HFFc6 (cell line): ENCODE measurements around the gene SNRPA. TPM values are rescaled to one million over a fixed set of nuclear protein-coding genes. Genes with fewer than 3 reads are reported as not detected.
A peak's percentile ranks its signal among the peaks of the same experiment; 100 is the strongest.

Experiments used
- DNase-seq: peaks from one replicate; pipeline ENCODE4 v3.0.0-alpha.2; 2018
- H3K27ac Mint-ChIP-seq: 2 replicates; pipeline ENCODE4 v1.8.0; 2020; ENCODE audit warnings: mild to moderate bottlenecking, mixed read lengths
- H3K27me3 Mint-ChIP-seq: 2 replicates; pipeline ENCODE4 v1.8.0; 2021; ENCODE audit warnings: mild to moderate bottlenecking, moderate library complexity, mixed read lengths; ENCODE audit not compliant: insufficient read depth
- H3K36me3 Mint-ChIP-seq: 2 replicates; pipeline ENCODE4 v1.8.0; 2021; ENCODE audit warnings: low read depth, mixed read lengths
- H3K4me1 Mint-ChIP-seq: 2 replicates; pipeline ENCODE4 v1.8.0; 2020; ENCODE audit warnings: low read depth, mixed read lengths
- H3K4me3 Mint-ChIP-seq: 2 replicates; pipeline ENCODE4 v1.8.0; 2020; ENCODE audit warnings: mild to moderate bottlenecking, moderate library complexity, mixed read lengths
- H3K9me3 Mint-ChIP-seq: 2 replicates; pipeline ENCODE4 v1.8.0; 2020; ENCODE audit warnings: mild to moderate bottlenecking, mixed read lengths
- total RNA-seq, 6 experiments: library from RNA; stranded (reverse); fragmentation: NEBNext Ultra II Directional; extraction: Animal tissue kit (Norgen Biotek cat#: 25700); gene quantifications; 2 replicates in 1 of 6; 3 replicates in 5 of 6; pipeline ENCODE4 v1.2.3, GENCODE V29; 2021
- TF ChIP-seq, protein P1 (sequence below): fragments of 200-600 bp; sonication (generic); IDR thresholded peaks from 2 replicates; pipeline ENCODE4 v1.5.0; 2021; ENCODE audit warnings: antibody characterized with exemption, mild to moderate bottlenecking

Gene SNRPA
- total RNA-seq, 6 experiments from 2014 or later = 87.8 to 120 (median 104) TPM

DNA sequence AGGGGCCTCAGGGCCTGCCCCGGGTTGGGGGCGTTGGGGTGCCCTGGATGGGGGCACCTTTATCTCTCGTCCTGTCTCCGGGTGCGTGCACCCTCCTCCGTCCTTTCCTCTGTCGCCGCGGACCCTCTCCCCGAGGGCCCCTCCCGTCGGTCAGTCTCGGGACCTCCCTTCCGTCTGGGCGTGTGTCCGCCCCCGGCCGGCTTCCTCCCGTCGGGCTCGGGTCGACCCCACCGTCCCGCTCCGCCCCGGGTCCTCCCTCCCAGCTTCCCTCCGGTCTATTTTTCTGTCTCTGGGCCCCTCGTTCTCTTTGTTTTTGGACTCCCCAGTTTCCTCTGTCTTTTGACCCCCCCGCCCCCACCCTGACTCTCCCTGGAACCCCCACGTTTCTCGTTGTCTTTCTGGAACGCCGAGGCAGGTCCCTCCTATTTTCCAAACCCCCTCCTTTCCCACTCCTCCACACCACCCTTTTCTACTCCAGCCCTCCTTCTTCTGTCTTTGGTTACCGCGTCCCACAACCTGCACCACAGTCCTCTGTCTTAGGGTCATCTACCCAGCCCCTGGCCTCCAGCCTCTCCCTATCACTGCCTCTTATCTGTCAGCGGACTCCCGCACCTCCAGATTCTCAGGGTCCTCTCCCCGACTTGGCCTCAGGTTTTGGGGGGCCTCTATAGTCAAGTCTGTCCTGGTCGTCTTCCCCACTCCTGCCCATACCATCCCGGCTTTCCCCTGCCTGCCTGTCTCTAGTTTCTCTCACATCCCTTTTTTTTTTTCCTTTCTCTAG, 48.7 kb downstream of the SNRPA start:
- Mint-ChIP-seq H3K36me3 (peaks cover 11% of the 10 kb centered on the region), H3K4me3 (peak overlapping the region; percentile 97), H3K4me1 (peaks cover 52% of the 10 kb centered on the region), H3K27me3 (peaks cover 3% of the 10 kb centered on the region; the same call in 1 of the 2 replicates), H3K9me3 (no peaks in the 10 kb centered on the region), H3K27ac (peak overlapping the region; percentile 85)
- no peak for DNase-seq
- TF ChIP-seq, protein P1, sequence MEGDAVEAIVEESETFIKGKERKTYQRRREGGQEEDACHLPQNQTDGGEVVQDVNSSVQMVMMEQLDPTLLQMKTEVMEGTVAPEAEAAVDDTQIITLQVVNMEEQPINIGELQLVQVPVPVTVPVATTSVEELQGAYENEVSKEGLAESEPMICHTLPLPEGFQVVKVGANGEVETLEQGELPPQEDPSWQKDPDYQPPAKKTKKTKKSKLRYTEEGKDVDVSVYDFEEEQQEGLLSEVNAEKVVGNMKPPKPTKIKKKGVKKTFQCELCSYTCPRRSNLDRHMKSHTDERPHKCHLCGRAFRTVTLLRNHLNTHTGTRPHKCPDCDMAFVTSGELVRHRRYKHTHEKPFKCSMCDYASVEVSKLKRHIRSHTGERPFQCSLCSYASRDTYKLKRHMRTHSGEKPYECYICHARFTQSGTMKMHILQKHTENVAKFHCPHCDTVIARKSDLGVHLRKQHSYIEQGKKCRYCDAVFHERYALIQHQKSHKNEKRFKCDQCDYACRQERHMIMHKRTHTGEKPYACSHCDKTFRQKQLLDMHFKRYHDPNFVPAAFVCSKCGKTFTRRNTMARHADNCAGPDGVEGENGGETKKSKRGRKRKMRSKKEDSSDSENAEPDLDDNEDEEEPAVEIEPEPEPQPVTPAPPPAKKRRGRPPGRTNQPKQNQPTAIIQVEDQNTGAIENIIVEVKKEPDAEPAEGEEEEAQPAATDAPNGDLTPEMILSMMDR = no peak

DNA sequence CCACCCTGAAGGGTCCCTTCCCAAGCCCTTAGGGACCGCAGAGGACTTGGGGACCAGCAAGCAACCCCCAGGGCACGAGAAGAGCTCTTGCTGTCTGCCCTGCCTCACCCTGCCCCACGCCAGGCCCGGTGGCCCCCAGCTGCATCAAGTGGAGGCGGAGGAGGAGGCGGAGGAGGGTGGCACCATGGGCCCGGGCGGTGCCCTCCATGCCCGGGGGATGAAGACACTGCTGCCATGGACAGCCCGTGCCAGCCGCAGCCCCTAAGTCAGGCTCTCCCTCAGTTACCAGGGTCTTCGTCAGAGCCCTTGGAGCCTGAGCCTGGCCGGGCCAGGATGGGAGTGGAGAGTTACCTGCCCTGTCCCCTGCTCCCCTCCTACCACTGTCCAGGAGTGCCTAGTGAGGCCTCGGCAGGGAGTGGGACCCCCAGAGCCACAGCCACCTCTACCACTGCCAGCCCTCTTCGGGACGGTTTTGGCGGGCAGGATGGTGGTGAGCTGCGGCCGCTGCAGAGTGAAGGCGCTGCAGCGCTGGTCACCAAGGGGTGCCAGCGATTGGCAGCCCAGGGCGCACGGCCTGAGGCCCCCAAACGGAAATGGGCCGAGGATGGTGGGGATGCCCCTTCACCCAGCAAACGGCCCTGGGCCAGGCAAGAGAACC, 49.5 kb downstream of the SNRPA start:
- peak overlapping the region; percentile 85 for H3K27ac Mint-ChIP-seq
- peaks cover 59% of the 10 kb centered on the region for H3K4me1 Mint-ChIP-seq
- no peak for DNase-seq
- H3K4me3 Mint-ChIP-seq = peak overlapping the region; percentile 97
- H3K9me3 Mint-ChIP-seq = no peaks in the 10 kb centered on the region
- TF ChIP-seq, protein P1 = no peak
- H3K36me3 Mint-ChIP-seq = peaks cover 11% of the 10 kb centered on the region
- peaks cover 3% of the 10 kb centered on the region; the same call in 1 of the 2 replicates for H3K27me3 Mint-ChIP-seq

DNA sequence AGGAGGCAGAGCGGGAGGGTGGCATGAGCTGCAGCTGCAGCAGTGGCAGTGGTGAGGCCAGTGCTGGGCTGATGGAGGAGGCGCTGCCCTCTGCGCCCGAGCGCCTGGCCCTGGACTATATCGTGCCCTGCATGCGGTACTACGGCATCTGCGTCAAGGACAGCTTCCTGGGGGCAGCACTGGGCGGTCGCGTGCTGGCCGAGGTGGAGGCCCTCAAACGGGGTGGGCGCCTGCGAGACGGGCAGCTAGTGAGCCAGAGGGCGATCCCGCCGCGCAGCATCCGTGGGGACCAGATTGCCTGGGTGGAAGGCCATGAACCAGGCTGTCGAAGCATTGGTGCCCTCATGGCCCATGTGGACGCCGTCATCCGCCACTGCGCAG, 50.0 kb downstream of the SNRPA start:
- no peak overlapping the region for H3K27ac Mint-ChIP-seq
- H3K4me1 Mint-ChIP-seq = peaks cover 64% of the 10 kb centered on the region
- H3K9me3 Mint-ChIP-seq = no peaks in the 10 kb centered on the region

DNA sequence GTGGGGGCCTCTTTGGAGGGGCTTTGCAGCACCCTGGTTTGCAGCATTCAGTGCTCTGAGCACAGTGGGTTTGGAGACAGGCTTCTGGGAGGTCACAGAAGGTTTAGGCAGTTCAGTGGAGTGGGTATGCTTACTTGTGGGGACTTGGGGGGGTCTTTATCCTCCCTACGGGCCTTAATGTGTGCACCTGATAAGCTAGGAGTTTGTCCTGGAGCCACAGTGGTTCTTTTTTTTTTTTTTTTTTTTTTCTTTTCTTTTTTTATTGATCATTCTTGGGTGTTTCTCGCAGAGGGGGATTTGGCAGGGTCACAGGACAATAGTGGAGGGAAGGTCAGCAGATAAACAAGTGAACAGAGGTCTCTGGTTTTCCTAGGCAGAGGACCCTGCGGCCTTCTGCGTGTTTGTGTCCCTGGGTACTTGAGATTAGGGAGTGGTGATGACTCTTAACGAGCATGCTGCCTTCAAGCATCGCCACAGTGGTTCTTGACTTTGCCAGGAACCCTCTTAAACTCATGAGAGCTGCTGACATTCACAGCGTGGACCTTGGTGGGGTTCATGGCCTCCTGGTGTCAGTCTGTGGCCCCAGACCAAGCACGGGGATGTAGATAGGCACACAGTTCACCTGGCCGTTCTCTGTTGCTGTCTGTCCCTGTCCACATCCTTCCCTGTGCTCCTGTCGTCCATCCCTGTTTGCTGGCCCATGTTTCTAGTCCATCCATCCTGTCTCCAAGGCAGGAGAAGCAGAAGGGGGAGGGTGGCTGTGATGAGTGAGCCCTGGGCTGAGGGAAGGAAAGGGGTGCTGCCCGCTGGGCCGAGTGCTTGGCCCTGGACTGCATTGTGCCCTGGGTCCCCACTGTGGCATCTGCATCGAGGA, 50.7 kb downstream of the SNRPA start:
- TF ChIP-seq, protein P1 = no peak
- Mint-ChIP-seq H3K9me3 (no peaks in the 10 kb centered on the region), H3K4me3 (peak overlapping the region; percentile 74), H3K27me3 (peaks cover 3% of the 10 kb centered on the region; the same call in 1 of the 2 replicates), H3K36me3 (peaks cover 11% of the 10 kb centered on the region), H3K4me1 (peaks cover 71% of the 10 kb centered on the region), H3K27ac (peak overlapping the region; percentile 68)
- no peak for DNase-seq

More for the DNA sequence above, 50.0 kb downstream of the SNRPA start:
- DNase-seq = no peak
- Mint-ChIP-seq H3K36me3 (peaks cover 11% of the 10 kb centered on the region), H3K4me3 (peak overlapping the region; percentile 74; the same call in 1 of the 2 replicates), H3K27me3 (peaks cover 3% of the 10 kb centered on the region; the same call in 1 of the 2 replicates)
- TF ChIP-seq, protein P1 = no peak
